Activated T-cell treated with anti-CD3 and anti-CD28 coated beads, Interleukin-2, amount 50 U/mL, for 48 hours (primary cell): Measurements from ENCODE around the gene FGF19.

Source experiments
- DNase-seq, 2 experiments: peaks; one replicate each; pipeline ENCODE4 v3.0.0-alpha.2; 2020

The FGF19 gene

GRCh38 chr11:69667619-69668604, 35.9 kb downstream of the FGF19 start:
- no peak for DNase-seq

- no peak for DNase-seq
These were observed 36.9 kb downstream of the FGF19 start for GRCh38 chr11:69666752-69667536.

GRCh38 chr11:69666261-69666660, 37.6 kb downstream of the FGF19 start:
- no peak for DNase-seq

- no peak for DNase-seq
These were observed 38.2 kb downstream of the FGF19 start for GRCh38 chr11:69665669-69666068.

- no peak for DNase-seq
These were observed 38.9 kb downstream of the FGF19 start for GRCh38 chr11:69664901-69665300.

- no peak for DNase-seq
These were observed 39.6 kb downstream of the FGF19 start for GRCh38 chr11:69664103-69664775.

GRCh38 chr11:69663326-69663725, 40.5 kb downstream of the FGF19 start:
- DNase-seq, result no peak

GRCh38 chr11:69662806-69663205, 41.0 kb downstream of the FGF19 start:
- no peak for DNase-seq

GRCh38 chr11:69662021-69662698, 41.7 kb downstream of the FGF19 start:
- DNase-seq, result no peak

GRCh38 chr11:69661413-69661715, 42.5 kb downstream of the FGF19 start:
- DNase-seq, result no peak

- DNase-seq, result no peak
These were observed 43.8 kb downstream of the FGF19 start for GRCh38 chr11:69660001-69660500.

- no peak for DNase-seq
These were observed 44.2 kb downstream of the FGF19 start for GRCh38 chr11:69659591-69659990.

GRCh38 chr11:69658626-69659450, 45.0 kb downstream of the FGF19 start:
- no peak for DNase-seq

GRCh38 chr11:69657911-69658625, 45.8 kb downstream of the FGF19 start:
- no peak for DNase-seq

GRCh38 chr11:69657456-69657910, 46.3 kb downstream of the FGF19 start:
- no peak for DNase-seq

- DNase-seq, result no peak
These were observed 47.0 kb downstream of the FGF19 start for GRCh38 chr11:69656536-69657455.

GRCh38 chr11:69655479-69656428, 48.1 kb downstream of the FGF19 start:
- no peak for DNase-seq

- no peak for DNase-seq
These were observed 49.0 kb downstream of the FGF19 start for GRCh38 chr11:69654660-69655478.
